HepG2 (cell line): ENCODE measurements around the gene RMI2. TPM values are rescaled to one million over a fixed set of nuclear protein-coding genes. Genes with fewer than 3 reads are reported as not detected.
A peak's percentile ranks its signal among the peaks of the same experiment; 100 is the strongest.

Experiments used
- ATAC-seq: fragments of 200-7000 bp; cut with Tn5 transposase; 3 replicates; pipeline ENCODE4 v1.9.1; 2020; ENCODE audit warnings: mild to moderate bottlenecking, moderate library complexity
- BruUV-seq: library from RNA; stranded (reverse); fragments of 400-500 nt; replicated peaks from 2 replicates; lab custom pipeline; 2021; lab: Mats Ljungman, UMichigan
- CTCF ChIA-PET: fragments of 300-600 bp; formaldehyde crosslinking; extraction: SDS; loops from one replicate; lab custom pipeline; 2021; ENCODE audit warnings: low total read pairs, inconsistent platforms, low intra/inter-chr PET ratio; lab: Yijun Ruan, JAX
- POLR2A ChIA-PET: fragments of 350-600 bp; sonication (Branson Sonifier 250); formaldehyde crosslinking; loops from one replicate; lab custom pipeline; 2020; ENCODE audit warnings: antibody characterized with exemption, inconsistent platforms; lab: Yijun Ruan, JAX
- DNase-seq: peaks from one replicate; pipeline ENCODE4 v3.0.0-alpha.2; 2015; ENCODE audit warnings: low spot score
- FAIRE-seq: peaks from 3 replicates; lab custom pipeline; 2011; peaks lifted over from hg19 to GRCh38; lab: Jason Lieb, UNC
- H2AFZ ChIP-seq: one replicate; pipeline ENCODE4 v1.6.1; 2011; ENCODE audit warnings: low read length, inconsistent platforms
- H3K27ac ChIP-seq: fragments of 300-600 bp; 3 replicates; pipeline ENCODE4 v1.8.0; 2011; ENCODE audit warnings: mixed run types, mild to moderate bottlenecking, mixed read lengths, low read length, inconsistent platforms; ENCODE audit not compliant: insufficient read depth; ENCODE audit errors: extremely low read length
- H3K27me3 ChIP-seq, 2 experiments: fragments of 200-600 bp in 1 of 2; 2 replicates in 1 of 2; 3 replicates in 1 of 2; pipeline versions ENCODE4 v1.6.0 to v1.8.0; 2011; ENCODE audit warnings: low read length in 2 of 2, mild to moderate bottlenecking in 2 of 2, moderate library complexity in 2 of 2, inconsistent platforms in 1 of 2; ENCODE audit not compliant: insufficient read depth in 2 of 2, control insufficient read depth in 1 of 2
- H3K36me3 ChIP-seq, 2 experiments: fragments of 200-600 bp in 1 of 2; replicated peaks in 1 of 2; 2 replicates in 1 of 2; 3 replicates in 1 of 2; pipeline versions ENCODE4 v1.5.1 to v1.8.0; 2011; ENCODE audit warnings: low read length in 2 of 2, inconsistent platforms in 1 of 2; ENCODE audit not compliant: insufficient read depth in 2 of 2, control insufficient read depth in 1 of 2
- H3K4me1 ChIP-seq: 2 replicates; pipeline ENCODE4 v1.5.1; 2012; ENCODE audit warnings: low read length, inconsistent platforms; ENCODE audit not compliant: insufficient read depth
- H3K4me2 ChIP-seq: 2 replicates; pipeline ENCODE4 v1.6.0; 2011; ENCODE audit warnings: low read depth, low read length, inconsistent platforms
- H3K4me3 ChIP-seq, 3 experiments: fragments of 200-600 bp in 1 of 3; sonication (generic), shearing (Covaris generic) in 1 of 3; replicated peaks in 1 of 3; 2 replicates each; pipeline ENCODE4 v1.5.1; 2011 to 2016; ENCODE audit warnings: low read length in 3 of 3, inconsistent platforms in 2 of 3, low read depth in 2 of 3, mild to moderate bottlenecking in 2 of 3, control low read depth in 1 of 3, mixed read lengths in 1 of 3; ENCODE audit not compliant: insufficient read depth in 1 of 3
- H3K79me2 ChIP-seq: one replicate; pipeline ENCODE4 v1.6.1; 2011; ENCODE audit warnings: low read length, inconsistent platforms; ENCODE audit not compliant: insufficient read depth
- H3K9ac ChIP-seq: 2 replicates; pipeline ENCODE4 v1.6.0; 2011; ENCODE audit warnings: mild to moderate bottlenecking, low read depth, low read length, inconsistent platforms; ENCODE audit not compliant: insufficient read depth
- H3K9me3 ChIP-seq: 2 replicates; pipeline ENCODE4 v1.5.1; 2012; ENCODE audit warnings: mild to moderate bottlenecking, low read length
- H4K20me1 ChIP-seq: 2 replicates; pipeline ENCODE4 v1.6.0; 2011; ENCODE audit warnings: inconsistent platforms, mild to moderate bottlenecking, low read length, moderate library complexity; ENCODE audit not compliant: insufficient read depth
- CHCHD3 ChIP-seq: sonication (generic); formaldehyde crosslinking; IDR thresholded peaks from 2 replicates; pipeline ENCODE4 v1.8.0; 2022; ENCODE audit warnings: mild to moderate bottlenecking, missing genetic modification reagents, moderate library complexity
- GATAD2A ChIP-seq: IDR thresholded peaks from 2 replicates; pipeline ENCODE4 v1.6.1; 2016
- ISL2 ChIP-seq: sonication (generic); formaldehyde crosslinking; IDR thresholded peaks from 2 replicates; pipeline ENCODE4 v1.5.0; 2020; ENCODE audit warnings: missing genetic modification reagents
- JUN ChIP-seq: sonication (generic); formaldehyde crosslinking; IDR thresholded peaks from 2 replicates; pipeline ENCODE4 v1.4.0; 2020; ENCODE audit warnings: mild to moderate bottlenecking, missing genetic modification reagents
- MAFG ChIP-seq: sonication (generic); formaldehyde crosslinking; IDR thresholded peaks from 2 replicates; pipeline ENCODE4 v1.5.1; 2020; ENCODE audit warnings: mild to moderate bottlenecking, missing genetic modification reagents
- MIER2 ChIP-seq: IDR thresholded peaks from 2 replicates; pipeline ENCODE4 v1.6.1; 2016; ENCODE audit warnings: missing biosample characterization, missing genetic modification reagents
- MYNN ChIP-seq: sonication (generic); formaldehyde crosslinking; IDR thresholded peaks from 2 replicates; pipeline ENCODE4 v1.4.0; 2020; ENCODE audit warnings: mild to moderate bottlenecking, low read depth, missing genetic modification reagents
- NFIC ChIP-seq: IDR thresholded peaks from 2 replicates; pipeline ENCODE4 v1.6.1; 2012; ENCODE audit warnings: mild to moderate bottlenecking, low read length, inconsistent platforms
- POLR2AphosphoS5 ChIP-seq: IDR thresholded peaks from 2 replicates; pipeline ENCODE4 v1.6.1; 2012; ENCODE audit warnings: low read depth, low read length
- SMARCE1 ChIP-seq: fragments of 450-650 bp; IDR thresholded peaks from 2 replicates; pipeline ENCODE4 v1.6.1; 2017; ENCODE audit warnings: borderline replicate concordance
- SRSF1 ChIP-seq: fragments of 200-400 bp; formaldehyde crosslinking; optimal IDR thresholded peaks from 2 replicates; pipeline ENCODE3; 2017; ENCODE audit warnings: mild to moderate bottlenecking, low read depth, low read length, moderate library complexity
- ZNF17 ChIP-seq: sonication (generic); formaldehyde crosslinking; IDR thresholded peaks from 2 replicates; pipeline ENCODE4 v1.5.0; 2020; ENCODE audit warnings: mild to moderate bottlenecking, missing genetic modification reagents
- ZNF256 ChIP-seq: sonication (generic); formaldehyde crosslinking; conservative IDR thresholded peaks from 2 replicates; pipeline ENCODE4 v1.4.0; 2020; ENCODE audit warnings: missing genetic modification reagents
- ZNF274 ChIP-seq: sonication (generic); formaldehyde crosslinking; IDR thresholded peaks from 2 replicates; pipeline ENCODE4 v1.5.1; 2020; ENCODE audit warnings: mild to moderate bottlenecking, missing genetic modification reagents
- ZNF44 ChIP-seq: sonication (generic); formaldehyde crosslinking; IDR thresholded peaks from 2 replicates; pipeline ENCODE4 v1.5.1; 2020; ENCODE audit warnings: mild to moderate bottlenecking, missing genetic modification reagents
- ZNF766 ChIP-seq: sonication (generic); formaldehyde crosslinking; IDR thresholded peaks from 2 replicates; pipeline ENCODE4 v1.5.0; 2020; ENCODE audit warnings: missing genetic modification reagents, borderline replicate concordance
- WGBS: methylation state at CpG from one replicate; pipeline ENCODE4 v1.1.6; 2017; ENCODE audit warnings: low lambda C conversion rate; 5-methylcytosine and 5-hydroxymethylcytosine counted together
- in situ Hi-C: cut with HindIII; loops from 2 replicates; pipeline ENCODE4 v1.10.0; 2017; ENCODE audit warnings: low pct_unique_long_range_greater_than_20kb; ENCODE audit not compliant: extremely low pct_ligation_motif_present
- intact Hi-C: fragments of 100-400 bp; cut with micrococcal nuclease; formaldehyde crosslinking; loops from one replicate; pipeline ENCODE4 v1.10.0; 2022; ENCODE audit not compliant: unreplicated experiment
- polyA plus RNA-seq, 8 experiments: library from polyadenylated mRNA; depleted of rRNA in 3 of 8; stranded (reverse) in 7 of 8; unstranded in 1 of 8; fragments of >200 nt; fragmentation: Illumina TruSeq in 4 of 8; extraction: Trizol in 4 of 8; gene quantifications; 2 replicates each; pipeline versions ENCODE4 v1.2.1 to v1.2.3, GENCODE V29; 2011 to 2016; ENCODE audit warnings: low read depth in 4 of 8, missing spikeins in 1 of 8, mixed read lengths in 1 of 8; ENCODE audit not compliant: insufficient read depth in 1 of 8
- total RNA-seq, 5 experiments: library from RNA; depleted of rRNA; stranded (reverse); fragments of >200 nt; fragmentation: Illumina TruSeq; extraction: Trizol; gene quantifications; 2 replicates each; pipeline ENCODE4 v1.2.3, GENCODE V29; 2016; ENCODE audit warnings: low read depth in 1 of 5
- TF ChIP-seq, protein P1 (sequence below), 2 experiments: sonication (generic) in 1 of 2; formaldehyde crosslinking in 1 of 2; IDR thresholded peaks; 2 replicates each; pipeline versions ENCODE4 v1.4.0 to v1.6.1; 2018 to 2020; ENCODE audit warnings: missing genetic modification reagents in 2 of 2, borderline replicate concordance in 1 of 2, low read depth in 1 of 2, mild to moderate bottlenecking in 1 of 2, missing biosample characterization in 1 of 2
- TF ChIP-seq, protein P2 (sequence below): sonication (generic); formaldehyde crosslinking; IDR thresholded peaks from 2 replicates; pipeline ENCODE4 v1.4.0; 2020; ENCODE audit warnings: missing genetic modification reagents, mild to moderate bottlenecking, borderline replicate concordance
- TF ChIP-seq, protein P3 (sequence below): IDR thresholded peaks from 2 replicates; pipeline ENCODE4 v1.6.1; 2012; ENCODE audit warnings: inconsistent platforms

RMI2 gene
- total and polyA plus RNA-seq, 2 of the 13 experiments (the other 11 are each of a cell fraction or from before 2014, with no cell fraction given) = 24.5 to 55.7 TPM

DNA sequence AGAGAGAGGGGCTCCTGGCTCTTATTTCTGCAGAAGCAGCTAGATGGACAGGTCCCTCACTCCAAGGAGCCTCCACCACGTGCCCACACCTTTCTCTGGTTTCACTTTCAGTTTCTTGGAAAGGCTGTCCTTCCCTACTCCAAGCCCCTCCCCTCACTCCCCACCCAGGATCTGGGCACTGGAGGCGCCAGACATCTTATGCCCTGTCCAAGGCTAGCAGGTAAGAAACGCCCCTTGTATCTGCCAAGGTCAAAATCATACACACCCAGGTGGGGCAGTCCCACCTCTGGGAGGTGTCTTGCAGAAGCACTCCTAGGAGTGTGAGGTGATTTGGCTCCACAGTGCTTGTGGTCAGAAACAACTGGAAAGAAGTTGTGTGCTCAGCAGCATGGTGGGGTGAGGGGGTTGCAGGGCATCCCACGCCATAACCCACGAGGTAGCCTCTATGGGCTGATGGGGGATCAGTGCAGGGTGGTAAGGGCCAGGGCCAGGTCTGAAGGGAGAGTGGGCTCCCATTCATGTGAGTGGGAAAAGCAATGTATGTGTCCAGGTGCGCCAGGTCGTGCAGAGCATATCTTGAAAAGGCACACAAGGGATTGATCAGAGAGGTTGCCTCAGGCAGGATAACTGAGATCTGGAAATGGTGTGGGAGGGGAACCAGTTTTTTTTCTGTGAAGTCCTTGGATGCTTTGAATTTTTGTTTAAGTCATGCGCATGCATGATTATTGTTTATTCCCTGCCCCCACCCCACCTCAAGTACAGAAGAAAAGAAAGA is 32.4 kb upstream of the RMI2 start:
- H2AFZ ChIP-seq = peak overlapping the region; percentile 2
- in situ Hi-C loops = no loop called here
- WGBS = 35% methylated on average over 8 of the region's 8 CpGs
- no peak for FAIRE-seq
- peak overlapping the region; percentile 73 for H3K4me2 ChIP-seq
- DNase-seq = peak; percentile 72
- no peaks in the 10 kb centered on the region for H4K20me1 ChIP-seq
- no peaks in the 10 kb centered on the region for H3K9me3 ChIP-seq
- peaks cover 73% of the 10 kb centered on the region for H3K4me1 ChIP-seq
- no TSS peak for BruUV-seq
- ChIA-PET POLR2A (interaction anchor here (0.8 to 7.4 kb wide), 15 partner anchors 15 to 484 kb away, joined by 3 to 234 read pairs (median 6); partner anchors contain the start of genes PRM2, PRM3, SOCS1 and ZC3H7A), CTCF (interaction anchor here (0.9 kb wide), 1 partner anchor 34 kb away, joined by 4 read pairs; no protein-coding TSS in a partner anchor)
- H3K79me2 ChIP-seq = no peaks in the 10 kb centered on the region
- no peak for ATAC-seq
- H3K27ac ChIP-seq = peak overlapping the region; percentile 88
- peak overlapping the region; percentile 58 for H3K9ac ChIP-seq
- no peaks in the 10 kb centered on the region for H3K36me3 ChIP-seq
- H3K4me3 ChIP-seq = peak overlapping the region; percentile 4 to 49 (median 34); a peak in 4 of 6 replicates
- intact Hi-C loops = loop anchor here (1.0 kb wide), 1 partner anchor 50 kb away; no protein-coding TSS in a partner anchor
- H3K27me3 ChIP-seq = no peaks in the 10 kb centered on the region
- TF ChIP-seq SRSF1 = peak; percentile 30
- TF ChIP-seq, protein P1, sequence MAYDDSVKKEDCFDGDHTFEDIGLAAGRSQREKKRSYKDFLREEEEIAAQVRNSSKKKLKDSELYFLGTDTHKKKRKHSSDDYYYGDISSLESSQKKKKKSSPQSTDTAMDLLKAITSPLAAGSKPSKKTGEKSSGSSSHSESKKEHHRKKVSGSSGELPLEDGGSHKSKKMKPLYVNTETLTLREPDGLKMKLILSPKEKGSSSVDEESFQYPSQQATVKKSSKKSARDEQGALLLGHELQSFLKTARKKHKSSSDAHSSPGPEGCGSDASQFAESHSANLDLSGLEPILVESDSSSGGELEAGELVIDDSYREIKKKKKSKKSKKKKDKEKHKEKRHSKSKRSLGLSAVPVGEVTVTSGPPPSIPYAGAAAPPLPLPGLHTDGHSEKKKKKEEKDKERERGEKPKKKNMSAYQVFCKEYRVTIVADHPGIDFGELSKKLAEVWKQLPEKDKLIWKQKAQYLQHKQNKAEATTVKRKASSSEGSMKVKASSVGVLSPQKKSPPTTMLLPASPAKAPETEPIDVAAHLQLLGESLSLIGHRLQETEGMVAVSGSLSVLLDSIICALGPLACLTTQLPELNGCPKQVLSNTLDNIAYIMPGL (CRISPR knock-in tag; IDR thresholded peaks at IDR 0.05; ENCODE audit: borderline replicate concordance in 1 of 2, low read depth in 1 of 2) = 0 out of 4 replicates have a peak, but pooled peaks of 1 of the 2 experiments have one; percentile 56
- TF ChIP-seq MIER2 = peak; percentile 38; the same call in 1 of the 2 replicates
- no peak for TF ChIP-seq NFIC
- TF ChIP-seq ZNF274 = peak; percentile 95
- no peak for TF ChIP-seq JUN (CRISPR knock-in tag)
- no peak for TF ChIP-seq ZNF17
- TF ChIP-seq POLR2AphosphoS5 = no peak
- TF ChIP-seq MAFG = 0 out of 2 replicates have a peak, but pooled peaks have one; percentile 17
- TF ChIP-seq ZNF766 = no peak
- no peak for TF ChIP-seq SMARCE1
- TF ChIP-seq GATAD2A (CRISPR knock-in tag) = peak; percentile 58
- peak; percentile 87 for TF ChIP-seq MYNN (CRISPR knock-in tag)
- TF ChIP-seq, protein P2, sequence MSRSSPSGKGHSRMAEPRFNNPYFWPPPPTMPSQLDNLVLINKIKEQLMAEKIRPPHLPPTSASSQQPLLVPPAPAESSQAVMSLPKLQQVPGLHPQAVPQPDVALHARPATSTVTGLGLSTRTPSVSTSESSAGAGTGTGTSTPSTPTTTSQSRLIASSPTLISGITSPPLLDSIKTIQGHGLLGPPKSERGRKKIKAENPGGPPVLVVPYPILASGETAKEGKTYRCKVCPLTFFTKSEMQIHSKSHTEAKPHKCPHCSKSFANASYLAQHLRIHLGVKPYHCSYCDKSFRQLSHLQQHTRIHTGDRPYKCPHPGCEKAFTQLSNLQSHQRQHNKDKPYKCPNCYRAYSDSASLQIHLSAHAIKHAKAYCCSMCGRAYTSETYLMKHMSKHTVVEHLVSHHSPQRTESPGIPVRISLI (CRISPR knock-in tag) = peak; percentile 18; the same call in 1 of the 2 replicates
- TF ChIP-seq, protein P3, sequence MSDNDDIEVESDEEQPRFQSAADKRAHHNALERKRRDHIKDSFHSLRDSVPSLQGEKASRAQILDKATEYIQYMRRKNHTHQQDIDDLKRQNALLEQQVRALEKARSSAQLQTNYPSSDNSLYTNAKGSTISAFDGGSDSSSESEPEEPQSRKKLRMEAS = peak; percentile 83
- no peak; the same call in 1 of the 2 replicates for TF ChIP-seq ISL2
- peak; percentile 87; the same call in 1 of the 2 replicates for TF ChIP-seq ZNF44
- peak; percentile 45; the same call in 1 of the 2 replicates for TF ChIP-seq ZNF256 (CRISPR knock-in tag)
- TF ChIP-seq CHCHD3 (CRISPR knock-in tag) = no peak
